Tibial nerve (tissue), 3 donors: ENCODE measurements around the gene ANO3.
A peak's percentile ranks its signal among the peaks of the same experiment; 100 is the strongest.

Source experiments
- CTCF ChIP-seq, 5 experiments: fragments of 200-600 bp in 3 of 5; fragments of 450-650 bp in 2 of 5; sonication (generic) in 3 of 5; IDR thresholded peaks; one replicate each; pipeline ENCODE4 v1.5.1; 2016 to 2019; ENCODE audit warnings: antibody characterized with exemption in 5 of 5, mild to moderate bottlenecking in 3 of 5, moderate library complexity in 2 of 5
- POLR2A ChIP-seq, 2 donors: fragments of 450-650 bp; IDR thresholded peaks; one replicate each; pipeline ENCODE4 v1.6.1; 2017; ENCODE audit warnings: antibody characterized with exemption in 2 of 2, mild to moderate bottlenecking in 2 of 2, moderate library complexity in 2 of 2

GRCh38 chr11:26331911-26332571 is at the start of gene ANO3:
- peak; percentile 26 to 63 (median 41) for TF ChIP-seq CTCF (IDR thresholded peaks at IDR 0.05)
- no peak for TF ChIP-seq POLR2A (IDR thresholded peaks at IDR 0.05)
